A549 (cell line): ENCODE data around the gene CIBAR2. TPM values are rescaled to one million over a fixed set of nuclear protein-coding genes. Genes with fewer than 3 reads are reported as not detected.

Experiments used
- ATAC-seq, 2 experiments: fragments of 200-7000 bp in 1 of 2; fragments of >200 bp in 1 of 2; cut with Nextera tagmentation in 1 of 2; cut with Tn5 transposase in 1 of 2; 3 replicates each; pipeline versions ENCODE4 v1.8.0 to v1.9.1; 2018 to 2020; ENCODE audit warnings: mild to moderate bottlenecking in 1 of 2, moderate library complexity in 1 of 2
- CTCF ChIA-PET: fragments of 300-600 bp; sonication (Branson Sonifier 250); formaldehyde crosslinking; extraction: SDS; loops from one replicate; lab custom pipeline; 2021; ENCODE audit warnings: antibody characterized with exemption, inconsistent platforms; lab: Yijun Ruan, JAX
- POLR2A ChIA-PET: fragments of 350-600 bp; formaldehyde crosslinking; extraction: SDS; loops from one replicate; lab custom pipeline; 2021; ENCODE audit warnings: antibody characterized with exemption, inconsistent platforms; lab: Yijun Ruan, JAX
- DNase-seq, 2 experiments: peaks; one replicate each; pipeline versions ENCODE4 v3.0.0 to v3.0.0-alpha.2; 2011 to 2016; ENCODE audit warnings: low read depth in 1 of 2, low spot score in 1 of 2
- FAIRE-seq: peaks from 2 replicates; lab custom pipeline; 2011; peaks lifted over from hg19 to GRCh38; lab: Jason Lieb, UNC
- H3K27ac ChIP-seq, 2 experiments: fragments of >200 bp; sonication (Bioruptor Twin); formaldehyde crosslinking; 3 replicates each; pipeline ENCODE4 v1.5.1; 2016 to 2017
- H3K4me1 ChIP-seq: fragments of >200 bp; sonication (Bioruptor Twin); formaldehyde crosslinking; 3 replicates; pipeline ENCODE4 v1.6.1; 2016
- H3K4me2 ChIP-seq: fragments of >200 bp; sonication (Bioruptor Twin); formaldehyde crosslinking; 3 replicates; pipeline ENCODE4 v1.6.1; 2016
- H3K4me3 ChIP-seq: fragments of >200 bp; sonication (Bioruptor Twin); formaldehyde crosslinking; 3 replicates; pipeline ENCODE4 v1.5.1; 2016
- H3K9me3 ChIP-seq: fragments of >200 bp; sonication (Bioruptor Twin); formaldehyde crosslinking; 3 replicates; pipeline ENCODE4 v1.6.1; 2016
- ATOH8 ChIP-seq: fragments of 250-450 bp; sonication (Bioruptor Pico); IDR thresholded peaks from 2 replicates; pipeline ENCODE4 v1.5.0; 2020; ENCODE audit warnings: low read depth, mild to moderate bottlenecking, moderate library complexity
- BCL3 ChIP-seq: fragments of >200 bp; sonication (Bioruptor Twin); formaldehyde crosslinking; IDR thresholded peaks from 3 replicates; pipeline ENCODE4 v1.6.1; 2016
- CBX2 ChIP-seq: fragments of 200-600 bp; sonication (generic); IDR thresholded peaks from 2 replicates; pipeline ENCODE4 v1.6.1; 2016; ENCODE audit warnings: low read depth, mild to moderate bottlenecking, borderline replicate concordance
- CHD2 ChIP-seq: fragments of 150-350 bp; IDR thresholded peaks from 2 replicates; pipeline ENCODE4 v1.6.1; 2014; ENCODE audit warnings: low read length; ENCODE audit not compliant: partially characterized antibody
- E2F6 ChIP-seq: IDR thresholded peaks from 2 replicates; pipeline ENCODE4 v1.6.1; 2012; ENCODE audit warnings: low read depth, borderline replicate concordance
- EHF ChIP-seq: fragments of 250-450 bp; sonication (Bioruptor Pico); IDR thresholded peaks from 2 replicates; pipeline ENCODE4 v1.5.0; 2020; ENCODE audit warnings: mild to moderate bottlenecking
- EHMT2 ChIP-seq: fragments of 200-600 bp; sonication (generic); IDR thresholded peaks from 2 replicates; pipeline ENCODE4 v1.6.1; 2016; ENCODE audit warnings: antibody characterized with exemption, low read depth, mild to moderate bottlenecking, moderate library complexity
- EP300 ChIP-seq, 2 experiments: fragments of >200 bp; sonication (Bioruptor Twin); formaldehyde crosslinking; IDR thresholded peaks; 2 replicates in 1 of 2; 3 replicates in 1 of 2; pipeline ENCODE4 v1.6.1; 2016 to 2017
- FOSB ChIP-seq: fragments of 250-450 bp; sonication (Bioruptor Pico); IDR thresholded peaks from 2 replicates; pipeline ENCODE4 v1.5.0; 2020; ENCODE audit warnings: mild to moderate bottlenecking, moderate library complexity
- FOSL2 ChIP-seq, 2 experiments: fragments of 450-650 bp in 1 of 2; fragments of >200 bp in 1 of 2; sonication (Bioruptor Twin) in 1 of 2; formaldehyde crosslinking; IDR thresholded peaks; 2 replicates each; pipeline versions ENCODE4 v1.5.0 to v1.6.1; 2016 to 2020; ENCODE audit warnings: mild to moderate bottlenecking in 1 of 2, moderate library complexity in 1 of 2
- FOXS1 ChIP-seq: fragments of 250-450 bp; sonication (Bioruptor Pico); IDR thresholded peaks from 2 replicates; pipeline ENCODE4 v1.5.0; 2020; ENCODE audit warnings: mild to moderate bottlenecking, moderate library complexity
- GATA3 ChIP-seq: IDR thresholded peaks from 2 replicates; pipeline ENCODE4 v1.6.1; 2012; ENCODE audit warnings: borderline replicate concordance
- HOXB5 ChIP-seq: fragments of 250-450 bp; sonication (Bioruptor Pico); IDR thresholded peaks from 2 replicates; pipeline ENCODE4 v1.5.0; 2020; ENCODE audit warnings: mild to moderate bottlenecking, moderate library complexity
- JUN ChIP-seq, 2 experiments: fragments of >200 bp; sonication (Bioruptor Twin); formaldehyde crosslinking; IDR thresholded peaks; 2 replicates in 1 of 2; 3 replicates in 1 of 2; pipeline ENCODE4 v1.6.1; 2016 to 2017
- MAX ChIP-seq: IDR thresholded peaks from 2 replicates; pipeline ENCODE4 v1.6.1; 2012
- NFE2L2 ChIP-seq: fragments of 150-350 bp; conservative IDR thresholded peaks from 2 replicates; pipeline ENCODE4 v1.6.1; 2014; ENCODE audit warnings: low read length
- RAD21 ChIP-seq, 2 experiments: fragments of >200 bp in 1 of 2; sonication (Bioruptor Twin) in 1 of 2; formaldehyde crosslinking in 1 of 2; IDR thresholded peaks in 1 of 2; conservative IDR thresholded peaks in 1 of 2; 2 replicates in 1 of 2; 3 replicates in 1 of 2; pipeline ENCODE4 v1.6.1; 2012 to 2018; ENCODE audit warnings: inconsistent platforms in 1 of 2
- RARB ChIP-seq: fragments of 250-450 bp; sonication (Bioruptor Pico); IDR thresholded peaks from 2 replicates; pipeline ENCODE4 v1.8.0; 2021; ENCODE audit warnings: mild to moderate bottlenecking, moderate library complexity
- RFX5 ChIP-seq: fragments of 450-650 bp; IDR thresholded peaks from 2 replicates; pipeline ENCODE4 v1.7.1; 2014; ENCODE audit warnings: antibody characterized with exemption, mild to moderate bottlenecking, moderate library complexity
- RNF2 ChIP-seq: fragments of 200-600 bp; sonication (generic); IDR thresholded peaks from 2 replicates; pipeline ENCODE4 v1.6.1; 2016; ENCODE audit warnings: low read depth, mild to moderate bottlenecking, antibody characterized with exemption, moderate library complexity, borderline replicate concordance
- SMC3 ChIP-seq: fragments of >200 bp; sonication (Bioruptor Twin); formaldehyde crosslinking; IDR thresholded peaks from 3 replicates; pipeline ENCODE4 v1.6.1; 2018; ENCODE audit warnings: inconsistent platforms
- TFCP2L1 ChIP-seq: fragments of 250-450 bp; sonication (Bioruptor Pico); IDR thresholded peaks from 2 replicates; pipeline ENCODE4 v1.5.0; 2021; ENCODE audit warnings: mild to moderate bottlenecking
- WGBS: methylation state at CpG from one replicate; pipeline ENCODE4 v1.1.6; 2017; ENCODE audit errors: missing lambda C conversion rate; 5-methylcytosine and 5-hydroxymethylcytosine counted together
- polyA plus RNA-seq, 4 experiments: library from polyadenylated mRNA; depleted of rRNA in 3 of 4; stranded (reverse); fragments of >200 nt; fragmentation: RNase III in 1 of 4; extraction: RNeasy Plus Mini Kit Qiagen cat#74134 plus additional on column Dnase treatment in 1 of 4; gene quantifications; 2 replicates in 3 of 4; 3 replicates in 1 of 4; pipeline ENCODE4 v1.2.3, GENCODE V29; 2011 to 2017
- TF ChIP-seq, protein P1 (sequence below): fragments of 250-450 bp; sonication (Bioruptor Pico); IDR thresholded peaks from 2 replicates; pipeline ENCODE4 v1.5.0; 2021; ENCODE audit warnings: mild to moderate bottlenecking, moderate library complexity, borderline replicate concordance
- TF ChIP-seq, protein P2 (sequence below): fragments of 150-350 bp; IDR thresholded peaks from 2 replicates; pipeline ENCODE4 v1.6.1; 2014; ENCODE audit warnings: low read depth, mild to moderate bottlenecking, low read length
- TF ChIP-seq, protein P3 (sequence below): IDR thresholded peaks from 2 replicates; pipeline ENCODE4 v1.6.1; 2012
- TF ChIP-seq, protein P4 (sequence below): fragments of 450-650 bp; IDR thresholded peaks from 2 replicates; pipeline ENCODE4 v1.6.1; 2014; ENCODE audit warnings: antibody characterized with exemption

Gene CIBAR2
- polyA plus RNA-seq, 2 of the 4 experiments (the other 2 are of a cell fraction): not detected

DNA sequence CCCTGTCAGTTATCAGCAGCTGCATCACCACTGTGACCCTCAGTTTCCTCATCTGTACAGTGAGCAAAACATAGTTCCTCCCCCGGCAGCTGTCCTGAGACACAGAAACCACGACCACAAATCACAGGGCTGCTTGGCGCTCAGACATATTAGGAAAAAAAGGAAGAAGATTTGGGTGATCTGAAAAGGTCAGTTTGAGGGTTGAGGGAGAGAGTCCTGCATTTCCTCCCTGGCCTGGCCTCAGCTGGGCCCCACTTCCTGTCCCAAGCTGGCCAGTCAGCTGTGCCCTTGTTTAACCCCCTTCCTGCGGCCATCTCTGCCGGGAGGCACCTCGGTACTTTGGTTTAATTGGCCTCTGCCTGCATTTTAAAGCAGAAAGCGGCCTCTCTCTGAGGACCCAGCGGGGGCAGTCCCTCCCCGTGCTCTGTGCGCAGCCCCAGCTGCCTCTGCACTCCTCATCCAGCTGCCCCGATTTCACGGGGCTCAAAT, 24.0 kb upstream of the CIBAR2 start:
- DNase-seq (no peak), ATAC-seq (no peak), FAIRE-seq (no peak)
- Histone ChIP-seq H3K9me3 (no peaks in the 10 kb centered on the region), H3K27ac (no peak overlapping the region), H3K4me3 (no peak overlapping the region), H3K4me1 (peaks cover 10% of the 10 kb centered on the region), H3K4me2 (no peak overlapping the region)
- WGBS: 89% methylated on average over 12 of the region's 12 CpGs
- CTCF ChIA-PET: interaction anchor here (0.9 to 2.9 kb wide), 4 partner anchors 11 to 22 kb away, joined by 3 to 18 read pairs (median 6); no protein-coding TSS in a partner anchor
- TF ChIP-seq RNF2: no peak
- no peak for TF ChIP-seq MAX
- TF ChIP-seq RFX5: no peak
- TF ChIP-seq SMC3: no peak
- no peak for TF ChIP-seq HOXB5 (CRISPR knock-in tag)
- TF ChIP-seq GATA3: no peak
- no peak for TF ChIP-seq EHMT2
- no peak for TF ChIP-seq FOSL2 (IDR thresholded peaks at IDR 0.05)
- no peak for TF ChIP-seq FOSL2 (CRISPR knock-in tag; IDR thresholded peaks at IDR 0.05)
- TF ChIP-seq E2F6: no peak
- TF ChIP-seq RAD21 (conservative IDR thresholded peaks at IDR 0.05 in 1 of 2, IDR thresholded peaks at IDR 0.05 in 1 of 2): no peak
- TF ChIP-seq TFCP2L1 (CRISPR knock-in tag): no peak
- TF ChIP-seq ATOH8 (CRISPR knock-in tag): no peak
- TF ChIP-seq RARB (CRISPR knock-in tag): no peak
- no peak for TF ChIP-seq EP300 (IDR thresholded peaks at IDR 0.05)
- no peak for TF ChIP-seq FOXS1 (CRISPR knock-in tag)
- TF ChIP-seq EHF: no peak
- no peak for TF ChIP-seq CBX2
- TF ChIP-seq FOSB: no peak
- TF ChIP-seq CHD2: no peak
- TF ChIP-seq, protein P1, sequence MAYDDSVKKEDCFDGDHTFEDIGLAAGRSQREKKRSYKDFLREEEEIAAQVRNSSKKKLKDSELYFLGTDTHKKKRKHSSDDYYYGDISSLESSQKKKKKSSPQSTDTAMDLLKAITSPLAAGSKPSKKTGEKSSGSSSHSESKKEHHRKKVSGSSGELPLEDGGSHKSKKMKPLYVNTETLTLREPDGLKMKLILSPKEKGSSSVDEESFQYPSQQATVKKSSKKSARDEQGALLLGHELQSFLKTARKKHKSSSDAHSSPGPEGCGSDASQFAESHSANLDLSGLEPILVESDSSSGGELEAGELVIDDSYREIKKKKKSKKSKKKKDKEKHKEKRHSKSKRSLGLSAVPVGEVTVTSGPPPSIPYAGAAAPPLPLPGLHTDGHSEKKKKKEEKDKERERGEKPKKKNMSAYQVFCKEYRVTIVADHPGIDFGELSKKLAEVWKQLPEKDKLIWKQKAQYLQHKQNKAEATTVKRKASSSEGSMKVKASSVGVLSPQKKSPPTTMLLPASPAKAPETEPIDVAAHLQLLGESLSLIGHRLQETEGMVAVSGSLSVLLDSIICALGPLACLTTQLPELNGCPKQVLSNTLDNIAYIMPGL (CRISPR knock-in tag): no peak
- POLR2A ChIA-PET: no interaction called here

DNA sequence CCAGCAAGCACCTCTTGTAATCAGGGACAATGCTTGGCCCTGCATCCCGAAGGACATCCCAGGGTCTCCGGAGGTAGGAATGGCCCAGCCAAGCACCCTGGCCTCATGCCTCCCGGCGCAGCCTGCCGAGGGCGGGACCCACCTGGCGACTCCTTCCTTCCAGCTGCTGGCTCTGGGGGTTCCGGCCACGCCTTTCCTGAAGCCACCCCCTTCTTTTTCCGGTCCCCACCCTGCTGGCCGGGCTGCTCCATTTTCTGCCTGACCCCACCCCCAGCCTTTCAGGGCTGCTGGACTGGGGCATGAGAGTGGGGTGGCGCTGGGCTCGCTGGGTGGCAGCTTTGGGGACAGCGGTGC, 22.5 kb upstream of the CIBAR2 start:
- H3K9me3 ChIP-seq: no peaks in the 10 kb centered on the region
- H3K4me2 ChIP-seq: no peak overlapping the region
- ATAC-seq: no peak
- H3K4me1 ChIP-seq: peaks cover 10% of the 10 kb centered on the region
- DNase-seq: no peak
- POLR2A ChIA-PET: no interaction called here
- WGBS: 96% methylated on average over 13 of the region's 14 CpGs
- CTCF ChIA-PET: interaction anchor here (0.8 to 2.9 kb wide), 5 partner anchors 9 to 583 kb away, joined by 3 to 18 read pairs (median 4); no protein-coding TSS in a partner anchor
- no peak overlapping the region for H3K4me3 ChIP-seq
- H3K27ac ChIP-seq: no peak overlapping the region
- no peak for FAIRE-seq
- TF ChIP-seq RAD21 (conservative IDR thresholded peaks at IDR 0.05 in 1 of 2, IDR thresholded peaks at IDR 0.05 in 1 of 2) (no peak), JUN (IDR thresholded peaks at IDR 0.05) (no peak), BCL3 (no peak), MAX (no peak), EP300 (IDR thresholded peaks at IDR 0.05) (no peak), RNF2 (no peak), RARB (CRISPR knock-in tag) (no peak), NFE2L2 (no peak)
- TF ChIP-seq, protein P2, sequence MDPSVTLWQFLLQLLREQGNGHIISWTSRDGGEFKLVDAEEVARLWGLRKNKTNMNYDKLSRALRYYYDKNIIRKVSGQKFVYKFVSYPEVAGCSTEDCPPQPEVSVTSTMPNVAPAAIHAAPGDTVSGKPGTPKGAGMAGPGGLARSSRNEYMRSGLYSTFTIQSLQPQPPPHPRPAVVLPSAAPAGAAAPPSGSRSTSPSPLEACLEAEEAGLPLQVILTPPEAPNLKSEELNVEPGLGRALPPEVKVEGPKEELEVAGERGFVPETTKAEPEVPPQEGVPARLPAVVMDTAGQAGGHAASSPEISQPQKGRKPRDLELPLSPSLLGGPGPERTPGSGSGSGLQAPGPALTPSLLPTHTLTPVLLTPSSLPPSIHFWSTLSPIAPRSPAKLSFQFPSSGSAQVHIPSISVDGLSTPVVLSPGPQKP: no peak
- TF ChIP-seq, protein P1 (CRISPR knock-in tag): no peak
- TF ChIP-seq, protein P3, sequence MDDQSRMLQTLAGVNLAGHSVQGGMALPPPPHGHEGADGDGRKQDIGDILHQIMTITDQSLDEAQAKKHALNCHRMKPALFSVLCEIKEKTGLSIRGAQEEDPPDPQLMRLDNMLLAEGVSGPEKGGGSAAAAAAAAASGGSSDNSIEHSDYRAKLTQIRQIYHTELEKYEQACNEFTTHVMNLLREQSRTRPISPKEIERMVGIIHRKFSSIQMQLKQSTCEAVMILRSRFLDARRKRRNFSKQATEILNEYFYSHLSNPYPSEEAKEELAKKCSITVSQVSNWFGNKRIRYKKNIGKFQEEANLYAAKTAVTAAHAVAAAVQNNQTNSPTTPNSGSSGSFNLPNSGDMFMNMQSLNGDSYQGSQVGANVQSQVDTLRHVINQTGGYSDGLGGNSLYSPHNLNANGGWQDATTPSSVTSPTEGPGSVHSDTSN: no peak
- TF ChIP-seq, protein P4, sequence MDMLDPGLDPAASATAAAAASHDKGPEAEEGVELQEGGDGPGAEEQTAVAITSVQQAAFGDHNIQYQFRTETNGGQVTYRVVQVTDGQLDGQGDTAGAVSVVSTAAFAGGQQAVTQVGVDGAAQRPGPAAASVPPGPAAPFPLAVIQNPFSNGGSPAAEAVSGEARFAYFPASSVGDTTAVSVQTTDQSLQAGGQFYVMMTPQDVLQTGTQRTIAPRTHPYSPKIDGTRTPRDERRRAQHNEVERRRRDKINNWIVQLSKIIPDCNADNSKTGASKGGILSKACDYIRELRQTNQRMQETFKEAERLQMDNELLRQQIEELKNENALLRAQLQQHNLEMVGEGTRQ: no peak
